Bronchial epithelial cell (primary cell): ENCODE measurements around the gene SYNE1. TPM values are rescaled to one million over a fixed set of nuclear protein-coding genes. Genes with fewer than 3 reads are reported as not detected.

ENCODE experiments used
- DNase-seq: peaks from one replicate; pipeline ENCODE4 v3.0.0-alpha.2; 2010; ENCODE audit warnings: low read depth
- FAIRE-seq: peaks from 2 replicates; lab custom pipeline; 2011; peaks lifted over from hg19 to GRCh38; lab: Jason Lieb, UNC
- H3K27me3 ChIP-seq: 2 replicates; pipeline ENCODE4 v1.5.1; 2011; ENCODE audit warnings: low read length; ENCODE audit not compliant: control insufficient read depth, insufficient read depth
- H3K36me3 ChIP-seq: 2 replicates; pipeline ENCODE4 v1.5.1; 2011; ENCODE audit warnings: low read length; ENCODE audit not compliant: control insufficient read depth, insufficient read depth
- H3K4me3 ChIP-seq: 2 replicates; pipeline ENCODE4 v1.5.1; 2011; ENCODE audit warnings: mild to moderate bottlenecking, low read depth, low read length, control low read depth
- CTCF ChIP-seq: IDR thresholded peaks from 2 replicates; pipeline ENCODE4 v1.5.1; 2011; ENCODE audit warnings: mild to moderate bottlenecking, moderate library complexity, low read length, control low read depth, inconsistent platforms; ENCODE audit not compliant: insufficient read depth, severe bottlenecking
- total RNA-seq: library from RNA; depleted of rRNA; stranded (reverse); fragments of >200 nt; gene quantifications from 2 replicates; pipeline ENCODE4 v1.2.1, GENCODE V29; 2014

The SYNE1 gene
- total RNA-seq, 1 donor from 2014 or later, result 15.8 TPM

GRCh38 chr6:152167641-152168603 is 469.2 kb downstream of the SYNE1 start:
- no peaks in the 10 kb centered on the region for H3K27me3 ChIP-seq
- H3K4me3 ChIP-seq, result no peak overlapping the region
- FAIRE-seq, result no peak
- no peaks in the 10 kb centered on the region for H3K36me3 ChIP-seq
- no peak for TF ChIP-seq CTCF
- no peak for DNase-seq

- TF ChIP-seq CTCF, result no peak
- H3K4me3 ChIP-seq, result no peak overlapping the region
- DNase-seq (no peak), FAIRE-seq (no peak)
- H3K36me3 ChIP-seq, result no peaks in the 10 kb centered on the region
- H3K27me3 ChIP-seq, result no peaks in the 10 kb centered on the region
Measured at GRCh38 chr6:152166897-152167296, 470.3 kb downstream of the SYNE1 start.

- H3K4me3 ChIP-seq, result no peak overlapping the region
- DNase-seq (no peak), FAIRE-seq (no peak)
- no peak for TF ChIP-seq CTCF
- H3K36me3 ChIP-seq, result no peaks in the 10 kb centered on the region
- no peaks in the 10 kb centered on the region for H3K27me3 ChIP-seq
Measured at GRCh38 chr6:152166497-152166896, 470.7 kb downstream of the SYNE1 start.

- no peak for FAIRE-seq
- no peaks in the 10 kb centered on the region for H3K27me3 ChIP-seq
- H3K36me3 ChIP-seq, result no peaks in the 10 kb centered on the region
- H3K4me3 ChIP-seq, result no peak overlapping the region
- TF ChIP-seq CTCF, result no peak
- DNase-seq, result no peak
Measured at GRCh38 chr6:152164957-152165356, 472.2 kb downstream of the SYNE1 start.

- peak; percentile 46 for DNase-seq
- FAIRE-seq, result no peak
- no peaks in the 10 kb centered on the region for H3K36me3 ChIP-seq
- H3K27me3 ChIP-seq, result no peaks in the 10 kb centered on the region
- no peak for TF ChIP-seq CTCF
- H3K4me3 ChIP-seq, result no peak overlapping the region
Measured at GRCh38 chr6:152161501-152161900, 475.7 kb downstream of the SYNE1 start.
